NCI-H446 treated with DMSO at 0.1 percent for 48 hours (cell line): ENCODE data around the gene THSD7B.
"Not testable (repeated sequence)": the region's sequence is repeated elsewhere in the genome, so short reads cannot be mapped to it uniquely, and the experiment has no call there.

ENCODE experiments used
- DNase-seq: peaks from one replicate; lab custom pipeline; 2025; lab: John Stamatoyannopoulos, UW

THSD7B gene

DNA sequence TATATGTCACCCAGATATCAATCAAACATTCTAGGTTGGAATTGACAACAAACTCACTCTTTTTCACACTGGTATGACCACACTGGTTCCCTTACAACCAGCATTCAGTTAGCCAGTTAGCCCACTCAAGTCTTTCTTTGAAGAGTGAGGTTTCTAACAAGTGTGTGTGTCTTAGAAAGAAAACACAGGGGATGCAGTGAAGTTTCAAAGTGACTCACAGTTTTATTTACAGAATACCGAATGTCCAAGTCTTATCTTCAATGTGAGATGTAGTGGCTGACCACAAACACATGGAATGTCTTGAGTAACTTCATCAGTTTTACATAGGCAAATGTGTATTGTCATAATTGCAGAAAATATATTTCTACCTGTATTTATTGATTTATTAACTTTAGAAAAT is 924.2 kb downstream of the THSD7B start:
- no peak for DNase-seq

- DNase-seq, result no peak
These were observed 928.2 kb downstream of the THSD7B start for GRCh38 chr2:137693534-137693933.

DNA sequence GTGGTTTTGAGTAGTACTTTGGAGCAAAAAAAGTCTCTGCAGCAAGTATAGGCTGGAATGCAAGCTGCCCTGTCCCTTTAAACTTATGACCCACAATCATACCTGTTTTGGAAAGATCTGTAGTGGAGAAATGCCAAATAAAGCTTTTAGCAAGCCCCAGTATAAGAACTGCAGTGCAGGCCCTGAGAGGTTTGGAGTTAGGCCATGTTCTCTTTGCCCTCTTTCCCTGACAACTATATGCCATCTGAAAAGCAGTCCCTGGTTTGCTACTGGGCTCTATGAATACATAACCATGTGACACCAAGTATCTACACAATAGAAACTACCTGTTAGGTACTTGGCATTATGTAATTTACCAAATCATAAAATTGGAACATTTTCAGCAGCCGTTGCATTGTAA is 931.6 kb downstream of the THSD7B start:
- DNase-seq, result no peak

GRCh38 chr2:137700250-137700649 is 934.9 kb downstream of the THSD7B start:
- not testable (repeated sequence) for DNase-seq

DNA sequence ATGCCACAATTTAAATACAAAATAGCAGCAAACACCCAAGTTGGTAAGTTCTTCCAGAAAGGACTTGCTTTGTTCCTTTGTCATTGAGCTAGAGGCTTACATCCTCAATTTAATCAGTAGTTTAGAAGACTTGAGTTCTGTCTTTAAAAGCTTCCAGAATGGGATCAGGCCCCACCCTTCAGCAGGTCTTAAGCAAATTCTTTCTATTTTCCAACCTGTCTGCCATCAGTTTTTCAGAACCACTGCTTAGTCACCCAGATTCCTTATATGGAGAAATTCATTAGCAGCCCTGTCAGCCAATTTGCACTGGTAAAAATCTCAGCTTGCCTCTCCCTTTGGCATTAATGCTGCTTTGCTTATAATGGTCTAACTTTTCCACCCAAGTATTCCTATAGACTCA is 935.3 kb downstream of the THSD7B start:
- DNase-seq, result no peak

- DNase-seq, result no peak
These were observed 940.0 kb downstream of the THSD7B start for GRCh38 chr2:137705296-137705695.

DNA sequence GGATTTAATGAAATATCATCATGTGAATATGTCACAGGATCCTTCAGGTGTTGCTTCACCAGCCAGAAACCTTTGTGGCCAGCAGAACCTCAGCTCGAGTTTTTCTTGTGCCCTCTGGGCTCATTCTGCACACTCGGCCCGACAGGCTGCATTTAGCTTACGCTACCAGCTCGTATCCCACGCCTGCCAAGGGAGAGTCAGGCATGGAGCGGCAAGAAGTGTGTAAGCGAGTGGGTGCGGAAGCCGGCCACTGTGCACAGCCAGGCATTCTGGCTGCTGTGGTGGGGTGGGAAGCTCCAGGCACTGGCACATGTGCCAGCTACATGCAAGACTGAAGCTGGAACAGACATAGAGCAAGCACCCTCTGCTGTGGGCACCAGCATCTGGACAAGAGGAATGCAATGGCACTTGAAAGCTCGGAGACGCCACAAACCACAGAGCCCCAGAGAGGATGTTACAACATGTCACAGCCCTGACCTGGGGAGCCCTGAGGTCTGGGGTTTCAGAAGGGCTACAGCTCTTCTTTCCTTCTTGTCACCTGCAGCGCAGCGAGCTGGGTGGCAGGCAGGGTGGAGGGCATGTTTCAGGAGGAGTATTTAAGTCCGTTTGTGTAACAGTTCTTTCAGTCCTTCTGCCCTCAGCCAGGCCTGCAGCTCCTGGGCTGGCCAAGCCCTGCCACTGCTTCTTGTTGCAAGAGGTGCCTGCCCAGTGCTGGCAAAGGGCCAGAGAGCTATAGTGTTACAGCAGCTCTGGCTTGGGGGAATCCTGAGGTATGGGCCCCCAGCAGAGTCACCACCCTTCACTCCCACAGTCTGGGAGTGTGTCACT is 941.7 kb downstream of the THSD7B start:
- DNase-seq, result no peak

- no peak for DNase-seq
These were observed 943.0 kb downstream of the THSD7B start for GRCh38 chr2:137708311-137708710.

- DNase-seq, result no peak
These were observed 950.4 kb downstream of the THSD7B start for GRCh38 chr2:137715731-137716191.

GRCh38 chr2:137718786-137719185 is 953.4 kb downstream of the THSD7B start:
- DNase-seq, result no peak

DNA sequence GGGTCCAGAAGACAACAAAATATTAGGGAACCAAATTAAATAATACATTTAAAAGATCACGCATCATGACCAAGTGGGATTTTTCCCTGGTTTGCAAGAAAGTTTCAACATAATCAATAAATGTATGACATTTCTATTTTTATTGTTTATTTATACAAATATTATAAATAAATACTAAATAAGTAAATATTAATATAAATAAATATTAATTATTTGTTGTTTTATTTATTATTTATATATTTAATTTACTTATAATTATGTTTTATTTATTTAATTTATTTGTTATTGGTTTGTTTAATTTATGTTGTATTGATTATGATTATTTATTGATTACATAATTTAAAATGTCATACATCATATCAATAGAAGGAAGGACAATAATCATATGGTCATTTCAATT is 956.4 kb downstream of the THSD7B start:
- DNase-seq, result no peak

DNA sequence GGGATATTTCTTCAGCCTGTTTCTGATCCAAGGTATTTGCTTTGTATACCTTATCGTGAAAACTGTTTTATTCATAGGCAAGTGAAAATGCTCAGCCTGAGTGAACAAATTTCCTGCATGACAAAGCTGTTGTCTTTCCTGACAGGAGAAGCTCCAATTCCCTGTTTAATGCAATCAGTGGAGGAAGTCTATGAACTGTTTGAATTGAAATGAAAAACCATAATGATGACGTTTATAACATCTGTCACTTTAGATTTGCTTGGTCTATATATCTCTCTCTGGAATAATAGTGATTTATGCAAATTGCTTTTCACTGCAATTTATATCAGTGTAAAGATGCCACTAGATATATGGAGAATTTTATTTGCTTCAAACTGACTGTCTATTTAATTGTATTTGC is 959.6 kb downstream of the THSD7B start:
- DNase-seq, result no peak
